GM12865 (cell line): ENCODE measurements around the gene B4GALT6.
A peak's percentile ranks its signal among the peaks of the same experiment; 100 is the strongest.

Experiments used
- DNase-seq: peaks from one replicate; pipeline ENCODE4 v3.0.0; 2010; ENCODE audit warnings: low read depth
- H3K4me3 ChIP-seq: 2 replicates; pipeline ENCODE4 v1.5.1; 2011; ENCODE audit warnings: mild to moderate bottlenecking, low read depth, low read length, control low read depth
- TF ChIP-seq, protein P1 (sequence below): IDR thresholded peaks from 2 replicates; pipeline ENCODE4 v1.5.1; 2011; ENCODE audit warnings: low read length, control low read depth, low read depth, inconsistent platforms; ENCODE audit not compliant: insufficient read depth; ENCODE audit errors: missing control alignments

Gene B4GALT6

DNA sequence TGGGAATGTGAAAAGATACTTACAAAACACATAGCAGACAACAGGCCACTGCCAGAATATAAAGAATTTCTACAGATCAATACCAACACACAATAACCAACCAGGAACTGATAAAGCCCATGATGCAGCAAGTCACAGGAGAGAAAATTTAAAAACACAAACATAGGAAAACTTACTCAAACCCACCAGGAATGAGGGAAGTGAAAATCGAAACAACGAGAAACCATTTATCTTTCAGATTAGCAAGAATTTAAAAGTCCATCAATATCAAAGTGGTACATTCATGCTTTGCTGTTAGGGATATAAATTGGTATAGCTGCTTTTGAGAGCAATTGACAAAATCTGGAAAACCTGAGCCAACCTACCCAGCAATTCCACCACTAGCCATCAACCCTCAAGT lies 27.6 kb downstream of the B4GALT6 start:
- peak; percentile 30 for DNase-seq
- TF ChIP-seq, protein P1, sequence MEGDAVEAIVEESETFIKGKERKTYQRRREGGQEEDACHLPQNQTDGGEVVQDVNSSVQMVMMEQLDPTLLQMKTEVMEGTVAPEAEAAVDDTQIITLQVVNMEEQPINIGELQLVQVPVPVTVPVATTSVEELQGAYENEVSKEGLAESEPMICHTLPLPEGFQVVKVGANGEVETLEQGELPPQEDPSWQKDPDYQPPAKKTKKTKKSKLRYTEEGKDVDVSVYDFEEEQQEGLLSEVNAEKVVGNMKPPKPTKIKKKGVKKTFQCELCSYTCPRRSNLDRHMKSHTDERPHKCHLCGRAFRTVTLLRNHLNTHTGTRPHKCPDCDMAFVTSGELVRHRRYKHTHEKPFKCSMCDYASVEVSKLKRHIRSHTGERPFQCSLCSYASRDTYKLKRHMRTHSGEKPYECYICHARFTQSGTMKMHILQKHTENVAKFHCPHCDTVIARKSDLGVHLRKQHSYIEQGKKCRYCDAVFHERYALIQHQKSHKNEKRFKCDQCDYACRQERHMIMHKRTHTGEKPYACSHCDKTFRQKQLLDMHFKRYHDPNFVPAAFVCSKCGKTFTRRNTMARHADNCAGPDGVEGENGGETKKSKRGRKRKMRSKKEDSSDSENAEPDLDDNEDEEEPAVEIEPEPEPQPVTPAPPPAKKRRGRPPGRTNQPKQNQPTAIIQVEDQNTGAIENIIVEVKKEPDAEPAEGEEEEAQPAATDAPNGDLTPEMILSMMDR, result no peak
- peak overlapping the region; percentile 53 for H3K4me3 ChIP-seq

DNA sequence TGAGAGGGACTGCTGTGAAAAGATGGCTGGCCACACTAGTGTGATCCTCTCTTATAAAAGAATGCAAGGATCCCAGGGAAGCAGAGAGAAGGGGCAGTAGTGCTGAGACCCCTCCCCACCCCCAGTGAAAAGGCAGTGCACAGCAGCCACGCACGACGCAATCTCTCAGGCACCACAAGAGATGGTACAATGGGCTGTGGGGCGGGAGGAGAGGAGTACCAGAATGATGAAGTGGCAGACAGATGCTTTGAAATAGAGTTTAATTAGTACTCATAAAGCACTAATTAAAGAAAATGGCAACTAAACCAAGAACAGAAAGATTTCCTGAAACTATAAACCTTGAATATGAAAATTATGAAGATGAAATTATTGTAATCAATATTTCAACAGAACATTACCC lies 29.0 kb downstream of the B4GALT6 start:
- DNase-seq, result no peak
- H3K4me3 ChIP-seq, result no peak overlapping the region
- TF ChIP-seq, protein P1, result no peak

DNA sequence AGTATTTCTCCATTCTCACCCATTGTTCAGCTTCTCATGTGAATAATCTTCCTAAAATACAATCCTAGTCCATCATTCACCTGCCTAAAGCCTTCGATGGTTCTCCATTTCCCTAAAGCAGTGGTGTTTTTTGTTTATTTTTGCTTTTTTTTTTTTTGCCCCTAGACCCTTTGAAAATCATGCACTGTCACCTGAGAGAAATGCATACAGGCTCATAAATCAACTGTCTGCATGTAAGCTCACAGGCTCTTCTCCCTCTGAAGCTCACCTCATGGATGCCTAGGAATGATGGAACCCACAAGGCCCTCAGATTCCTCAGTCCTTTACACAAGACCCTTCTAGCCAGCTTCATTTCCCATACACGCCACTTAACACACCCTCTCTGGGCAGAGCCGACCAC lies 31.5 kb downstream of the B4GALT6 start:
- no peak overlapping the region for H3K4me3 ChIP-seq
- TF ChIP-seq, protein P1, result no peak
- DNase-seq, result no peak

DNA sequence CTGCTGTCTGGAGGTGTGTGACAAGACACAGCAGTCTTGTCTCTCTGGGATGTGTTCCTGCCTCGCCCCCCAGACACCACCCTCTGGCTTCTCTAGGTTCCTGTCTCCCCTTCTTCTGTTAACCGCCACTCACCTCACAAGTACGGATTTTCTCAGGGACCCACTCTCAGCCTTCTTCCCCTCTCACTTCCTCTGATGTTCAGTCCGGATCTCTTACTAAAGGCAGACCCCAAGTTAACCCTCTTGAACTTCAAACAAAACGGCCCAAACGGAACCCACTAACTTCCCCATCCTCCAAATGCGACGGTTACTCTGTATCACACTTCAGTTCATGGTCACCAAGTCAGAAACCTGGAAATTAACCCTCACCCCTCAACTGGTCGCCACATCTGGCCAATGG lies 32.0 kb downstream of the B4GALT6 start:
- H3K4me3 ChIP-seq, result no peak overlapping the region
- TF ChIP-seq, protein P1, result no peak
- peak; percentile 29 for DNase-seq

DNA sequence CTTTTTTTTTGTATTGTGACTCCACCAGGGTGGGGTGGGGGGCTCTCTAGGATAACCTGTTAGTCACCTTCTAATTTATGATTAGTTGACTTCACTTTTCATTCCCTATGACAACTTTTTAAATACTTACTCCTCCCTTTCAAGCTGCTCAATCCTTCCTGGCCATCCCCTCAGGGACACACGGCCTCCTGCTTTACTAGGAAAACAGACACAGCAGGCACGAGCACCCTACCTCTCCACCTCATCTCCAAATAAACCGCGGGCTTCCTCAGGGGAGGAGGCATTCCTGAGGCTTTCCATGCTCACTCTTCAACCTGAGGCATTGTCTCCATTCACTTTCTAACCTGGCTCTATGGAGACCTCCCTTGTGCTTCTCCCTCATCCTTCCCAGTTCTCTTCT lies 33.0 kb downstream of the B4GALT6 start:
- H3K4me3 ChIP-seq, result no peak overlapping the region
- no peak for DNase-seq
- TF ChIP-seq, protein P1, result no peak

DNA sequence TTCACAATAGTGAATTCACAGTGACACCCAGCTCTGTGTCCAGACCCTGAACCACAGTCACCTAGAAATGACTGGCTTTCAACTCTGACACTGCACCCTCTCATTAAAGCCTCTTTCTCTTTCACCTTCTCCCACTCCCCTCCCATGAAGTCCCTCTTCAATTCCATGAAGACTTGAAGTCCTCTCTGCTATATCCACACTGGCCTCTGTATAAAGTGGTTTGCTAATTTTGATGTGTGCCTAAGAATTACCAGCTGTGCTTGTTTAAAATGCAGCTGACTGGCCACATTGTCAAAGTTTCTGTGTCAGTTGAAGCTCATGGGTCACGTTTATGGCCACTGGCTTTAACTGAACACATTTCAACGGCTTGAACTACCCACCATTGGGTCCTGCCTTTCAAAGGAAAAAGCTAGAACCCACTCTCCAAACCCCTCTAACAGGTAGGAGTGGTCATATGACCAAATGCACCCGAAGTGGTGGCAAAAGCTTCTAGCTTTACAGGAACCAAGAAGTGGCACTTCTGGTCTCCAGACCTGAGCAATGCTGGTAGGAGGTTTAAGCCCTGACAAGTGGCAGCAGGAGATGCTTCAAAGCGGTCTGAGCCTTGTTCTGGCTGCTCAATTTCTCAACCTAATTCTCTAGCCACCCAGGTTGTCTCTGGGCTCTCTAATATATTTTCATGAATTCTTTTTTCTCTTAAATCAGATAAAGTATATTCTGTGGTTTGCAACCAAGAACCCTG lies 34.2 kb downstream of the B4GALT6 start:
- TF ChIP-seq, protein P1, result no peak
- peak; percentile 75 for DNase-seq
- H3K4me3 ChIP-seq, result peak overlapping the region; percentile 32

DNA sequence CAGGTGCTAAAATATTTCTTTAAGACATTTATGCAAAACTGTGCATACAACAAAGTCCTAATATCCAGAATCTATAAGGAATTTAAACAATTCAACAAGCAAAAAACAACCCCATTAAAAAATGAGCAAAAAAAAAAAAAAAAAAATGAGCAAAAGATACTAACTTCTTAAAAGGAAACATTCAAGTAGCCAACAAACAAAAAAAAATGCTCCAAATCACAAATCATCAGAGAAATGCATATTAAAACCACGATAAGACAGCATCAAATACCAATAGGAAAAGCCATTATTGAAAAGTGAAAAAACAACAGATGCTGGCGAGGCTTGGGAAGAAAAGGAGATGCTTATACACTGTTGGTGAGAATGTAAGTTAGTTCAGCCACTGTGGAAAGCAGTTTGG lies 34.9 kb downstream of the B4GALT6 start:
- TF ChIP-seq, protein P1, result no peak
- no peak for DNase-seq
- H3K4me3 ChIP-seq, result peak overlapping the region; percentile 32; the same call in 1 of the 2 replicates
